K562 (cell line): Measurements from ENCODE around the gene EPB41L2.

Experiments
- CTCF ChIP-seq, 3 experiments: IDR thresholded peaks in 2 of 3; conservative IDR thresholded peaks in 1 of 3; 2 replicates each; pipeline ENCODE4 v1.5.1; 2011 to 2012; ENCODE audit warnings: low read length in 3 of 3, mild to moderate bottlenecking in 3 of 3, control low read depth in 2 of 3, improper control_type of control experiment in 1 of 3, inconsistent platforms in 1 of 3, low read depth in 1 of 3, mixed read lengths in 1 of 3, moderate library complexity in 1 of 3; ENCODE audit not compliant: insufficient read depth in 2 of 3
- E2F1 ChIP-seq: sonication (generic); formaldehyde crosslinking; IDR thresholded peaks from 2 replicates; pipeline ENCODE4 v1.8.1; 2023; ENCODE audit warnings: mild to moderate bottlenecking, missing genetic modification reagents, moderate library complexity
- E2F8 ChIP-seq: fragments of 450-650 bp; IDR thresholded peaks from 2 replicates; pipeline ENCODE4 v1.7.1; 2018; ENCODE audit warnings: mild to moderate bottlenecking, low read depth; ENCODE audit not compliant: partially characterized antibody
- HDAC1 ChIP-seq, 2 experiments: fragments of 450-650 bp; IDR thresholded peaks; 2 replicates each; pipeline ENCODE4 v1.6.1; 2016 to 2017; ENCODE audit warnings: inconsistent platforms in 1 of 2, mild to moderate bottlenecking in 1 of 2, moderate library complexity in 1 of 2
- JUND ChIP-seq, 2 experiments: IDR thresholded peaks; 2 replicates in 1 of 2; 3 replicates in 1 of 2; pipeline ENCODE4 v1.6.1; 2011; ENCODE audit warnings: borderline replicate concordance in 2 of 2, low read depth in 2 of 2, low read length in 2 of 2, improper control_type of control experiment in 1 of 2, missing biosample characterization in 1 of 2, missing genetic modification characterization in 1 of 2, missing genetic modification reagents in 1 of 2
- KAT7 ChIP-seq: sonication (generic); formaldehyde crosslinking; IDR thresholded peaks from 2 replicates; pipeline ENCODE4 v1.8.0; 2022; ENCODE audit warnings: missing genetic modification reagents, mild to moderate bottlenecking, borderline replicate concordance
- KLF13 ChIP-seq: fragments of 450-650 bp; IDR thresholded peaks from 2 replicates; pipeline ENCODE4 v1.6.1; 2016; ENCODE audit warnings: missing genetic modification characterization, low read depth, mild to moderate bottlenecking, missing compliant biosample characterization, moderate library complexity, borderline replicate concordance
- POLR2A ChIP-seq: fragments of 450-650 bp; conservative IDR thresholded peaks from 2 replicates; pipeline ENCODE4 v1.6.1; 2016
- POLR2AphosphoS2 ChIP-seq: IDR thresholded peaks from 2 replicates; pipeline ENCODE4 v1.6.1; 2012; ENCODE audit warnings: low read length, improper control_type of control experiment
- REST ChIP-seq, 2 experiments: fragments of 450-650 bp; formaldehyde crosslinking in 1 of 2; IDR thresholded peaks; 2 replicates each; pipeline versions ENCODE4 v1.4.0 to v1.6.1; 2014 to 2020; ENCODE audit warnings: mild to moderate bottlenecking in 2 of 2, borderline replicate concordance in 1 of 2, low read depth in 1 of 2
- TAF1 ChIP-seq: IDR thresholded peaks from 2 replicates; pipeline ENCODE4 v1.6.1; 2011; ENCODE audit warnings: mild to moderate bottlenecking, low read length, moderate library complexity; ENCODE audit not compliant: insufficient read depth, control insufficient read depth, severe bottlenecking; ENCODE audit errors: extremely low read depth
- TCF7L2 ChIP-seq: fragments of 150-350 bp; IDR thresholded peaks from 2 replicates; pipeline ENCODE4 v1.6.1; 2016; ENCODE audit warnings: low read depth, mild to moderate bottlenecking, low read length, moderate library complexity
- ZNF280B ChIP-seq: fragments of 250-450 bp; sonication (Bioruptor Pico); IDR thresholded peaks from 2 replicates; pipeline ENCODE4 v1.5.1; 2021; ENCODE audit warnings: mild to moderate bottlenecking

GRCh38 chr6:130965656-130966055 lies 97.4 kb downstream of the EPB41L2 start:
- TF ChIP-seq KLF13 (tag) (no peak), TCF7L2 (no peak), HDAC1 (IDR thresholded peaks at IDR 0.05) (no peak), ZNF280B (no peak), REST (IDR thresholded peaks at IDR 0.05; ENCODE audit: borderline replicate concordance) (no peak), REST (CRISPR knock-in tag; IDR thresholded peaks at IDR 0.05; ENCODE audit: low read depth) (no peak), KAT7 (no peak), POLR2AphosphoS2 (no peak), E2F1 (CRISPR knock-in tag) (no peak), CTCF (IDR thresholded peaks at IDR 0.05 in 2 of 3, conservative IDR thresholded peaks at IDR 0.05 in 1 of 3; ENCODE audit: insufficient read depth in 2 of 3, low read depth in 1 of 3, low read length in 3 of 3) (no peak), JUND (IDR thresholded peaks at IDR 0.05; ENCODE audit: borderline replicate concordance, low read depth, low read length) (no peak), JUND (tag; IDR thresholded peaks at IDR 0.05; ENCODE audit: borderline replicate concordance, low read depth, low read length) (no peak), E2F8 (no peak), TAF1 (no peak), POLR2A (no peak)
